Measurements from ENCODE around the gene SLC24A2.
"Not testable (repeated sequence)": the region's sequence is repeated elsewhere in the genome, so short reads cannot be mapped to it uniquely, and the experiment has no call there.

SLC24A2 gene

GRCh38 chr9:19788614-19789271, at the start of gene SLC24A2:
Gene SLC24A2 (minus strand): TSS chr9:19789037.
- no peak for DNase-seq

- not testable (repeated sequence) for DNase-seq
These were observed 44.5 kb upstream of the SLC24A2 start for GRCh38 chr9:19833331-19833730.

DNA sequence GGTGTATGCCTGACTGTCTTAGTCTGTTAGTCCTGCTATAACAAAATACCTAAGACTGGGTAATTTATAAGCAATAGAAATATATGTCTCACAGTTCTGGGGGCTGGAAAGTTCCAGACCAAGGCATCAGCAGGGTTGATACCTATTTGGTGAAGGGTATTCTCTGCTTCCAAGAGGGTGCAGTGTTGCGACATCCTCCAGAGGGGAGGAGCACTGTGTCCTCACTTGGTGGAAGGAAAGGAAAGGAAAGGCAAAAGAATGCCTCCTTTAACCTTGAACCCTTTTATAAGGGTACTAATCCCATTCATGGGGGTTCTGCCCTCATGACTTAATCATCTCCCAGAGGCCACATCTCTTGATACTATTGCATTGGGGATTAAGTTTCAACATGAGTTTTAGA, 42.0 kb upstream of the SLC24A2 start:
- no peak for DNase-seq

GRCh38 chr9:19828576-19829109, 39.8 kb upstream of the SLC24A2 start:
- no peak for DNase-seq

DNA sequence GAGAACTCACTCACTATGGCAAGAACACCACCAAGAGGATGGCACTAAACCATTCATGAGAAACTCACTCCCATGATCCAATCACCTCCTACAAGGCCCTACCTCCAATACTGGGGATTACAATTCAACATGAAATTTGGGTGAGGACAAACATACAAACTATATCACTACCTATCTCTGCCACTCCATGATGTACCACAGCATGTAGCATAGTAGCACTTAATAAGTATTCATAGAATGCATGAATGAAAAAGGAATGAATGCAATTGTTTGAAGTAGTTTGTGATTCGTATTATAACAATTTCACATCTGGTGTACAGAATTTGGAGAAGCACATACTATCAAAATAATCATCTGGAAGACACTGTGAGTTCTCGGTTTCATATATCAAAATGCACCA, 27.9 kb upstream of the SLC24A2 start:
- no peak for DNase-seq

DNA sequence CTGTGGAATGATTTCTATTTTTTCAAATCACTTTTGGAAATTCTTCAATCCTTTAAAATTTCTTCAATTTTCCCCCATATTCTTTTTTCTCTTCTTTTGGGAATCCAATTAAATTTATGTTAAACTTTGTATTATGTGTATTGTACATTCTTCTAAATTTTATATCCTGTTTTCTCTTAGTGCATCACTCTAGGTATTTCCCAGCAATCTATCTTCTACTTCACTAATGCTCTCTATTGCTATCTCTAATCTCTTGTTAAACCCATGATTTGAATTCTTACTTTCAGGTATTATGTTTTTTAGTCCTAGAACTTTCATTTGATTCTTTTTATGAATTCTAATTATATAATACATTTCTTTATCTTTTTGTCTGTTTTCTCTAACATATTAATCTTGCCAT, 23.4 kb upstream of the SLC24A2 start:
- no peak for DNase-seq

DNA sequence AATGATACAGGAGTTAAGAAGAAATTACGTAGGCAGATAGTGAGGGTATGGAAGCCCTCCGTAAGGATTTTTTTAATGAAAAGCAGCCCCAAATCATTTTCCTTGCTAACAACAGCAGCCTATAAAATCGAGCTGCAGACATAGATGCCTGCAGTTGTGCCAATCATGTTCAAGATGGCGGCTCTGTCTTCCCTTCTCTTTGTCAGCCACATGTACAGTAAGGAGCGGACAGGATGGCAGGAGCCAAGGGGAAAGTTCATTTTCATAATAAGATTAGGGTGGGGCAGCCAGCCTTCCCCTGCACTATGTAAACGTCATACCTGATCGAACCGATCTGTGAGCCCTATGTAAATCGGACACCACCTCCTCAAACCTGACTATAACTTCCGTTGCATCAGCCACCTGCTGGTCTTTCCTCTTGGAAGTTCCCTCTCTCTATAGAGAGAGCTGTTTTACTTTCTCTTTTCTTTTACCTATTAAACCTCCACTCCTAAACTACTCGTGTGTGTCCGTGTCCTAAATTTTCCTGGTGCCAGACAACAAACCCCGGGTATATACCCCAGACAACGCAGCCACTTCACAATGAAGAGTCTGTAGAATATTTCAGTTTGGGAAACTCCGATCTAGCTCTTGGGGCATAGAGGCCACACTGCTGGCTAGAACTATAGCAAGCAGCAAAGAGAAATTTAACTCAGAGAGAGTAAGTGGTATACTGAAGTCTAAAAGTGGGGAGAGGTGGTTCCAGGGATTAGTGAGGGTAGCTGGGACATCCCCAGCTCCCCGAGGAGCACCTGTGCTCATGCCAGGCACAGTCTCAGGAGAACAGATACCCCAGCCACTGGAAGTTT, 20.8 kb upstream of the SLC24A2 start:
- no peak for DNase-seq

DNA sequence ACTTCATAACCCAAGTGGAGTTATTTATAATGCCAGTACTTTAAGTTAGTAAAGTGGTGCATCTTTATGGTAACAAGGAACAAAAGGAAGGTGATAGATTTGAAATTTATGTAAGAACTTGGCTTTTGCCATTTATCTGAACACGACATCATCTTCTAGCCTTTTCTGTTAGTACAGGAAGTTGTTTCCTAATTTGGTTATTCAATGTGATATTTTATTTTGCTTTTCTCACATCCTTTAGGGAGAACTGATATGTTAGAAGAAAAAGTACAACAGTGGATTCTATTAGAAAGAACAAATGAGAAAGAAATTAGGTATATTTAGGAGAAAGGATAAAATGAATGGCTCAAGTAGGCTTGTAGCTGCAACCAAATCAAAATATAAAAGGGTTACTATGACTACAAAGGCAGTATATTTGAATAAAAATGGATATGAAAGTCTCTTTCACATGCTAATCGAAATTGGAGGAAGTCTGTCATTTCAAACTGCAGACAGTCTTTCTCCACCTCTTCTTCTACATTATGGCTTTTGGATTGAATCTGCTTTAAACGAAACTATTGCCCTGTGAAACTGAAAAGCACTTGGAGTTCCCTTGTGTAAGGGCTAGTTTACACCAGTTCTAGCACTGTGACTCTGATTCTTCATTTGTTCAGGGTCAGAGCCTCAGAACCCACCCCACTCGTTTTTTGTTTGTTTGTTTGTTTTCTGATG, 18.5 kb upstream of the SLC24A2 start:
- no peak for DNase-seq

GRCh38 chr9:19804431-19804830, 15.6 kb upstream of the SLC24A2 start:
- no peak for DNase-seq

DNA sequence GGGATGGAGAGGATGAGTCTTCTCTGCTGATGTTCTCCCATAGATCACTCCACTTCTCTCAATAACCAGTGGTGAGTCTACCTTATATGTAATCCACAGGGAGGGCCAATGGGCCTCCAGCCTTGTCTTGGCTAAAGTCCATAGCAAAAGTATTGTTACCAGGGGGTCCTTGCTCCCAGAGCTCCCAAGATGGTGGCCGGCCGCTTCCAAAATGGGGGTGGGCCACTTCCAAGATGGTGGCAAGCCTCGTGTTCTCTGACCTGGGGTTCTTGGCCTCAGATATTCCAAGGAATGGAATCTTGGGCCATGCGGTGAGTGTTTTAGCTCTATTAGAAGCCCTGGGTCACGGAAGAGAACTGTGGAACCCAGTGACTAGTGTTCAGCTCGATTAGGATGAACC, 12.0 kb upstream of the SLC24A2 start:
- no peak for DNase-seq

DNA sequence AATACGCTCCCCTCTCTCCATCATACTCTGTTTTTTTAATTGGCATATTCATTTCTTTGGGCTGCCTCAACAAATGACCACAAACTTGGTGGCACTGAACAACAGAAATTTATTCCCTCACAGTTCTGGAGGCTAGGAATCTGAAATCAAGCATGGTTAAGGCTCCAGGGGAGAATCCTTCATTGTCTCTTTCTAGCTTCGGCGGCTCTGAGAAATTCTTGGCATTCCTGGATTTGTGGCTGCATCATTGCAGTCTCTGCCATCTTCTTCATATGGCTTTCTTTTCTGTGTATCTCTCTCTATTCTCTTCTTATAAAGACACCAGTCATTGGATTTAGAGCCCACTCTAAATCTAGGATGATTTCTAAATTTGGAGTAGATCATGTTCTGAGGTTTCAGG, 10.9 kb upstream of the SLC24A2 start:
- DNase-seq, result no peak

DNA sequence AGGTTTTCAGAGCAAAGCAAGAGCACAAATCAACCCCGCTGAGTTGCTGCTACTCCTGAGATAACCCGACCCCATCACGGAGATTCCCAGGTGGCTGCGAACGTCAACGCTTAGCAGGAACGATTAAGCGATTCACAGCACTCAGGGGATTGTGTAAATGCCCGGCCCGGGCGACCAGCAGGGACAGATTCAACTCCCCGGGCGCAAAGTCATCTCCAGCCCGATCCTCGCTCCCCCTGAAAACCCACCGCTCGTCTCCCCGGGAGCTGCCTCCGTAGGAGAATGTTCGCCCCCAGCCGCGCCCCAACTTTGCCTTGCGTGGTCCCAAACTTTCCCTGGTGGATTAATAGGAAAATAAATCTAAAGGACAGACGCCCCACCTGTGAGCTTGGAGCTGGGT, 685 bp downstream of the SLC24A2 start:
- DNase-seq, result no peak

DNA sequence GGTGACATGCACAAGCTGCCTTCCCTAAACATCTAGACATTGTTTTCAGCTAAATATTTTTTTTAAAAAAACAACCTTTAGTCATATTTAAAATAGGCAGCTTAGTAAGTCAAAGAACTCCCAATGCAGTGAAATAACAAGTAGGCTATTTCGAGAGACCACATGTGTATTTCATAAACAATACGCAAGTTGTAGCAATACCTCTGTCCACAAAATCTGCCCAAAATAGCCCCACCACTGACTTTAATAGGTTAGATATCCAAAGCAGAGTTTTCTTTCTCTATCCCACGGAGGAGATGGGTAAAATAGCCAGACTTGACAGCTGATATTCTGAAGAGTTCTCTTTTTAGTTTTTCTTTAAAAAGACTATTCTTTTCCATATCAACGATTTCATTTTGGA, 1.2 kb downstream of the SLC24A2 start:
- DNase-seq, result no peak

DNA sequence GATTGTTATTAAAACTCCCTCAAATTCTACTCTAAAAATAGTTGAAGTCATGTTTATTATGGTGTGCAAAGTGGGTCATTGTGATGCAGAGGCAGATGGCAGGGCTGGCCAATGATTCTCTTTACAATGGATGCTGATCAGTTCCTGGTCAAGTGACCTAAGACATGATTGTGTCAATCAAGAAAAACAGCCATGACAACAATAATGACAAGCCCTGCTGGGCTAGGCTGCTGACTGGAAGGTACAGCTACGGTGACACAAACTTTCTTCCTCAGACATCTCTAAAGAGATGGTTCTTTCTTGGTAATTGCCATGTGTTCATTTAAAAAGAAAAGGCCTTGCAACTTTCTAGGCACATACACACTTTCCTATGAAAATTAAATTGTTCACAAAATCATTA, 3.6 kb downstream of the SLC24A2 start:
- no peak for DNase-seq

DNA sequence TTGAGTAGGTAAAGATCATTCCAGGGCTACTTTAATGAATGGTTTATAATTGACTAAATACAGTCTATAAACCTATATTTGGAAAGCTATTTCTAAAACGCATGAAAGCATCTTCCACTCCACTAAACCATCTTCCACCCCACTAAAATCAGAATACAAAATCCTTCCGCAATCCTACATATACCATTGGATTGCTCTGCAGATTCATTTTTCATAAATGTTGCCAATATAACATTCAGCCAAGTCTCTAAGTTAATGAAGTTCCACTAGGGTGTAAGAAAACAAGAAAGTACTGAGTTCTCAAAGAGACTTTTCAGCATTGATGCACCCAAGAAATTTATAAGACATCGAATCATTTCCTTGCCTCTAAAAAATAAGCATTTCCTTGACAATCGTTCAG, 4.7 kb downstream of the SLC24A2 start:
- DNase-seq, result no peak

GRCh38 chr9:19783500-19783899, 5.3 kb downstream of the SLC24A2 start:
- no peak for DNase-seq

- DNase-seq, result no peak
These were observed 6.8 kb downstream of the SLC24A2 start for GRCh38 chr9:19782005-19782404.

- DNase-seq, result no peak
These were observed 7.6 kb downstream of the SLC24A2 start for GRCh38 chr9:19781240-19781639.

DNA sequence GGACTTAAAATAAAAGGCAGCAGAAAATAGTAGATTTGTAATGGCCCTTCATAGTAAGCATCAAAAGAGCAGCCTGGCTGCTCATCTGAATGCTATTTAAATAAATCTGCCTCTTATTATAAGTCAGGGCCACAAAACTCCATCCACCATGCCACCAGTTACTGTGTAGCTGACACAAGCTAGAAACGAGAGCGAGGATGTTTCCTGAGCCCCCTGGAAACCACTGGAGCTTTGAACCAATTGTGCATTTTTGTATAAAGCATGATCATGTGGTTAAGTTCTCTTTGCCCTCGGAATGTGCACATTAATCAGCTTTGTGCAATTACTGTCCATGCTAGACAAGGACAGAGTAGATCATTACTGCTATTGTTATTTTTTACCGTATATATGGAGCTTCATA, 17.4 kb downstream of the SLC24A2 start:
- DNase-seq, result no peak

GRCh38 chr9:19770973-19771372, 17.9 kb downstream of the SLC24A2 start:
- no peak for DNase-seq

DNA sequence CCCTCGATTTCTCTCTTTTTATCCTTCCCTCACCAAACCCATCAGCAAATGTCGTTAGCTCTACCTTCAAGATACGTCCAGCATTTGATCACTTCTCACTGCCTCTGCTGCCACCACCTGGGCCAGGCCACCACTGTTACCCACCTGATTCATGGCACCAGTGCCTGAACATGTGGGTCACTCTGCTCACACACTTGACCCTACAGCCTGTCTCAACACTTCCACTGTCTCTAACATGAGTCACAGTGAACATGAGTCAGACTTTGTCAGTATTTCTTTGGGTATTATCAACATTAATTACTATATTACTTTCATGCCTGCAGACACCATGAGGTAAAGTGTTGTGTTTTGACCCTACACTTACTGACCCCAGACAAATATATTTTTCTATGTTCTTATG, 19.6 kb downstream of the SLC24A2 start:
- no peak for DNase-seq

- no peak for DNase-seq
These were observed 20.0 kb downstream of the SLC24A2 start for GRCh38 chr9:19768798-19769197.

- DNase-seq, result no peak
These were observed 29.8 kb downstream of the SLC24A2 start for GRCh38 chr9:19759066-19759465.

- DNase-seq, result no peak
These were observed 31.1 kb downstream of the SLC24A2 start for GRCh38 chr9:19757745-19758144.

Measured in SIG-M5 (cell line).